ENCODE measurements around the gene IRAK1.

Gene IRAK1

GRCh38 chrX:153969904-153970356 is 49.8 kb downstream of the IRAK1 start:
- no peak for DNase-seq

- peak; percentile 19 for DNase-seq
Measured at GRCh38 chrX:153969125-153969903, 50.4 kb downstream of the IRAK1 start.

DNA sequence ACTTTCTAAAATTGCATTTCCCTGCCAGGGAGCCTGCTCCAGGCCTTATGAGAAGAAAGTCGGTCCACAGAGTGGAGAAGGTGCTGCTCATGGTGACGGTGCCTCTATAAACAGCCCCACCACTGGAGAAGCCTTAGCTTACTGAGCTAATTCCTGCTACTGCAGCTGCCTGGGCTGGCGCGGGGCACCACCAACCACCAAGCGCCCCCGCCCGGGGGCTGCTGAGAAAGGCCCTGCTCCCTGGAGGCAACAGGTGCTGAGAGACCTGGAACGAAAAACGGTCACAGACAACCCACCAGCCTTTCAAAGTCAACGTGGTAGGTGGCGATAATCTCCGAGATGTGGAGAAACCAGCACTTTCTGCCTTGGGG is 51.0 kb downstream of the IRAK1 start:
- peak; percentile 22 for DNase-seq

DNA sequence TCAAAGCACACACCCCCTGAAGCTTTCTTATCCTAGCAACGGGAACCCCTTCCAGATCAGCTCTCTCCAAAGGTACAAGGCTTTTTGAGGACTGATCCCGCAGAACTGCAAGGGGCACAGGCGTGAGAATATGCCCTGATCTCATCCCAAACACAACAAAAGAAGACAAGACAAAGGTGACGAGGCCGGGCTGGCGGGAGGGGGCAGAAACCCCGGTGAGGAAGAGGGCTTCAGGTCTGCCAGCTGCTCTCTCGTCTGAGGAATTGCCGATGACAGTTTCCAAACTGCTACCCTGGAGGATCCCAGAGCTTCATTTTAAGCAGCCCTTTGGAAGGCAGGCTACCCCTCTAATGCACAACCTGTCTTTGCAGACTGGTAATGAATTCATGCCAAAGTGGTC is 51.4 kb downstream of the IRAK1 start:
- DNase-seq, result peak; percentile 32

DNA sequence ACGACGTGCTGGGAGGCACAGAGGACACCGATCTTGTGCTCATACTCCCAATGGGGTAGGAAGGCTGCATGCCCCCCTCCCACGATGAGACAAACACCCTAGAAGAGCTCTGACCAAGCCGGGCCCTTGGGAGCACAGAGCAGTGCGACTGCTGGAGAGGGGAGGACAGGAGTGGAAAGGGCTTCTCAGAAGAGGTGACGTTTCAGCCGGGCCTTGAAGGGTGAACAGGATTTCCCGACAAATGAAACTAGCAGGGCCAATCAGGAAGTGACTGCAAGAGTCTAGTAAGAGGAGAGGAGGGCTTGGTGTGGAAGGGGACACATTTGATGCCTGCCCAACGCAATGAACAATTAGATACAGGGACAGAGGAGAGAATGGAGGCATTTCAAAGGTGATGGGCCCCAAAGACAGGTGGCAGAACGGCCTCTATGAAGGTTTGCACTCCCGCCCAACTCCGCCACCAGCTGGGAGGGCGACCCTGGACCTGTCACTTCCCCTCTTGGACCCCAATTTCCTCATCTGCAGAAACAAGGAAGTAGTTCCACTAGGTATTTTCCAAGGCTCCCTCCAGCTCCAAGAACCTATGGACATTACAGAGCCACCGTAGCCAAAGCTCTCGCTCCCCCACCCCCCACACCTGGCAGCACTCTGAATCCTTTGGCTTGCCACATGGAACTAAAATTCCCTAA is 52.0 kb downstream of the IRAK1 start:
- DNase-seq, result no peak

DNA sequence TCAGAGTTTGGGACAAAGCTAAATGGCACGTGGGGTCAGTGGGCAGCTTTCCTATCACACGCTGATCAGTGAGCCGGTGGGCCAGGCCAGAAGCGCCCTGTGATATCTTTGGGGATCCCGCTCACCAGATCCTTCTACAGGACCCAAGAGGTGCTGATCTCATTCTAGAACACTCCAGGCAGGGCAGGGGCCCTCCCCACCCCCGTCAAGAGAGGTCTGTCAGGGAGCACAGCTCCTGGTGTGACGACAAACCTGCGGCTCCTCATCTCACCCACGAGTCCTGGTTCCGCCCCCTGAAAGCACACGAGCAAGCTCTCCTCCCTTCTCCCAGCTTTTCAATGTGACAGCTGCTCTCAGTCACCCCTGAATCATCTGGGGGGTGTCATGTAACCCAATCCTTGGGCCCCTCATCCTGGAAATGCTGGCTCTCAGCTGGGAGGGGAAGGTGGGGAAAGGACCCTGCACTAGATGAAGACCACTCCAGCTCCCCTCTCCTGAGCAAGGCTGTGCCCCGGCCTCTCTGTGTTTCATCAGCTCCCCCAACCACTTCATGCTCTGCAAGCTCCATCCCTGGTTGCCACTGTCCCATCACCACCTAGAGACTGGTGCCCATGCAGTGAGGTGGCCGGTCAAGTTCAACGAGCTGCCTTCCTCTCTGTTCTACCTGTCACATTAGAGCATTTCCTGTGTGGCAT is 52.7 kb downstream of the IRAK1 start:
- DNase-seq, result no peak

- DNase-seq, result no peak
Measured at GRCh38 chrX:153966283-153966688, 53.4 kb downstream of the IRAK1 start.

DNA sequence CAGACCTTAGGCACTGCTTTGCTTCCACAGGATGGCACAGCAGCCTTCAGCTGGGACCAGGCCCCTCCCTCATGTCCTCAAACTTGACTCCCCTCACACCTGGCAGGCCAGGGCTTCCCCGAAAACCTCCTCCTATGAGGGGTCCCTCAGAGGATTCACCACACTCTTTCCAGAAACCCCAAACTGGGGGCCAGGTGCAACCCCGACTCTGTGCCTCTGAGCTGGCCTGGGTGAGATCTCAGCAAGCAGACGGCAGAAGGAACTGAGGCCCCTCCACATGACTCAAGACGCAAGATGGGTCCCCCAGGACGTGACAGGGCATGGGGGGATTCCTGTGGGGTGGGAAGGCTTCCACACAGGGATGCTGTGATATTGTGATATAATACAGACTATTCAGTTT is 54.3 kb downstream of the IRAK1 start:
- no peak for DNase-seq

DNA sequence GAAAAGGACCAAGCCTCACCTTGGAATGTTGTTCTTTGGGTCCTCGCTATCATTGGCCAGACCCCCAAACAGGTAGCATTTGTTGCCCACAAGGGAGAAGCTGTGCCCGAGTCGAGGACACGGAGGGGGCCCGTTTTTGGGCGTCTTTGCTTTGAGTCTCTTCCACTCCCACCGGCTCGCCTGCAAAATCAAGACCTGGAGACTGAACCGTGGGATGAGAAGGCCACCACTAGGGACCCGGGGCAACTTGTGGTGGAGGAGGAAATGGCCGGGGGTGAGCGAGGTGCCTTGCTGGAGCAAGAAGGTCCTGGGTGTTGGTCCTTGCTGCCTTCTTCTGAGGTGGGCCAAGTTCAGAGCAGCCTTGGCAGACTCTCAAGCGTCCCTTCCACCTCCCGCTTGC is 55.6 kb downstream of the IRAK1 start:
- DNase-seq, result no peak

- no peak for DNase-seq
Measured at GRCh38 chrX:153963546-153963945, 56.2 kb downstream of the IRAK1 start.

DNA sequence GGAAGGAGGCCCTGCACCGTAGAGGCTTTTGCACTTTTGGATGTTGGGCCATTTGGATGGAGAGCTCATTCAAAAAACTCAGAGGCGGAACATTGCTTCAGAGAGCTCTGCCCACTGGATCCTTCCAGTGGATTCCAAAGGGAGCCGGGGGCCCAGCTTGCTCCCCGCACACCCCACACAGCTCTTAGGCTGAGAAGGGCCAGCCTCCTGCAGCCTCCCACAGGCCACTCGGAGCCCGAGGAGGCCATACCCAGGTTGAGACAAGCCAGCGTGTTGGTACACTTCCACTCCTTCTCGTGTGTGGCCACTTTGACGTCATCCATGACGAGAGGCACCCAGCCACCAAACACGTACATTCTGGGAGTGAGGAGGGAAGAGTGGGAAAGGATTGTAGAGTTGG is 58.4 kb downstream of the IRAK1 start:
- no peak for DNase-seq

GRCh38 chrX:153960786-153961185 is 58.9 kb downstream of the IRAK1 start:
- DNase-seq, result no peak

All from eye (tissue), 1 donor.